SJSA1 (cell line): ENCODE measurements around the gene UNC13C. TPM values are rescaled to one million over a fixed set of nuclear protein-coding genes. Genes with fewer than 3 reads are reported as not detected.

Source experiments
- DNase-seq, 2 experiments: peaks; one replicate each; pipeline ENCODE4 v3.0.0-alpha.2; 2015 to 2020; ENCODE audit warnings: low spot score in 2 of 2, low read depth in 1 of 2
- H3K27ac ChIP-seq: fragments of 250-450 bp; sonication (Bioruptor Pico); 2 replicates; pipeline ENCODE4 v1.5.1; 2020; ENCODE audit warnings: mild to moderate bottlenecking, moderate library complexity
- H3K27me3 ChIP-seq: fragments of 250-450 bp; sonication (Bioruptor Pico); replicated peaks from 2 replicates; pipeline ENCODE4 v1.5.1; 2020; ENCODE audit warnings: mild to moderate bottlenecking, moderate library complexity
- H3K36me3 ChIP-seq: fragments of 250-450 bp; sonication (Bioruptor Pico); 2 replicates; pipeline ENCODE4 v1.5.1; 2020; ENCODE audit warnings: mild to moderate bottlenecking
- H3K4me1 ChIP-seq: fragments of 250-450 bp; sonication (Bioruptor Pico); replicated peaks from 2 replicates; pipeline ENCODE4 v1.6.1; 2021; ENCODE audit warnings: mild to moderate bottlenecking
- H3K4me3 ChIP-seq: fragments of 250-450 bp; sonication (Bioruptor Pico); 2 replicates; pipeline ENCODE4 v1.5.1; 2020; ENCODE audit warnings: mild to moderate bottlenecking
- H3K9me3 ChIP-seq: fragments of 250-450 bp; sonication (Bioruptor Pico); replicated peaks from 2 replicates; pipeline ENCODE4 v1.5.1; 2020; ENCODE audit warnings: mild to moderate bottlenecking
- total RNA-seq: library from RNA; depleted of rRNA; stranded (reverse); fragments of >200 nt; shearing (Covaris generic); gene quantifications from 2 replicates; pipeline ENCODE4 v1.2.3, GENCODE V29; 2014

Gene UNC13C
- total RNA-seq, 1 experiment from 2014 or later: not detected

- no peaks in the 10 kb centered on the region for H3K27me3 ChIP-seq
- no peak for DNase-seq
- no peaks in the 10 kb centered on the region for H3K4me1 ChIP-seq
- H3K36me3 ChIP-seq: no peaks in the 10 kb centered on the region
- H3K4me3 ChIP-seq: no peak overlapping the region
- H3K9me3 ChIP-seq: 0 out of 2 replicates have a peak, but pooled peaks cover 1% of the 10 kb centered on the region
- no peak overlapping the region for H3K27ac ChIP-seq
Observed at GRCh38 chr15:54033869-54034458, 55.7 kb downstream of the UNC13C start.

DNA sequence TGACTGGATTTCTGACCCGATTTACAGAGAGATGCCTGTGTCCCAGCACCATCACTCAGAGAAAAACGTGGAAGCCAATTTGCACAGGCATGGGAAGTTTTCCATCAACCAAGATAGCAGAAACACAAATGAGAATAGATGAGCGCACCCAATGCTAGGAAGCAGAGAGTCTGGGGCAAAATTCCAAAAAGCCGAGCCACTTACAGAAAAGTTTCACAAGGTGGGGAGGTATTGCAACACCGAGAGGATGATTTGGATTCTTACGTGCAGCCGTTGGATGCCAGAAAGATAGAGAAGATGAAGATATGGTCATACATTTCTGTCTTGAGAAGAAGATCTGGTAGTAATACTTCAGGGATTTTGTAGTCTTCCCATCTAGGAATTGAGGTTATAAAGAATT is 57.4 kb downstream of the UNC13C start:
- no peak overlapping the region for H3K27ac ChIP-seq
- no peaks in the 10 kb centered on the region for H3K9me3 ChIP-seq
- no peaks in the 10 kb centered on the region for H3K4me1 ChIP-seq
- H3K27me3 ChIP-seq: no peaks in the 10 kb centered on the region
- no peak overlapping the region for H3K4me3 ChIP-seq
- DNase-seq: no peak
- H3K36me3 ChIP-seq: no peaks in the 10 kb centered on the region

DNA sequence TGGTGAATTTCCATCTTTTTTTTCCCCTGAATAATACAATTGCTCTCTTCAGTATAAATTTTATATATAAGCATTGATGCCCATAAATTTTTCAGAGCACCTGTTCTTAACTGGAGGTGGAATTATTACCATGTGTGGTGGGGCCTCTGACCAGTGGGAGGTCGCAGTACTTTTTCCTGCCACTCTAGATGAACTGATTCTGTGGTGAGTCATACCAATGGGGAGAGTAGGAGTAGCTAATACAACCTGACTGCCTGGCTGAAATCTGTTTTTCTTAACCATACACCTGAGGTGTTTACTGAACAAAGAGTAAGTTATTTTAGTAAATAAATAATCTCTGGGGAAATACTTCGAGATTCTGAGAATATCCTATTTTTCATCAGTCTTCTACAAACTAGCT is 67.2 kb downstream of the UNC13C start:
- Histone ChIP-seq H3K36me3 (no peaks in the 10 kb centered on the region), H3K27me3 (no peaks in the 10 kb centered on the region), H3K9me3 (peaks cover 3% of the 10 kb centered on the region; the same call in 1 of the 2 replicates), H3K27ac (no peak overlapping the region), H3K4me3 (no peak overlapping the region), H3K4me1 (no peaks in the 10 kb centered on the region)
- no peak for DNase-seq

DNA sequence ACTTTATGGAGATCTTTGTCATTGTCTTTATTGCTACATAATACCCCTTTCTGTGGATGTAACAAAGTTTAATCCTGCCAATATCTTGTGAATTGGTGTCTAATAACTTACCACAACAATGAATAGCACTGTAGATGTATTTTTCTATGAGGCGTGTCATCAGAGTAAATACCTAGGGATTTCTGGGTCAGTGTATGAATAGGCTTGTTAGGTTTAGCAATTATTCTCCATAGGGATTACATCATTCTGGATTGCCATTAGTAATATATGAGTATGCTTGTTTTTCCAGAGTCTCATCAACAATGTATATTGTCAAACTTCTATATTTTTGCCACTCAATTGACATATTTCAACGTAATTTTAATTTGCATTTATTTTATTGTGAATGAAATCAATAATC is 67.9 kb downstream of the UNC13C start:
- Histone ChIP-seq H3K9me3 (peaks cover 3% of the 10 kb centered on the region; the same call in 1 of the 2 replicates), H3K27ac (no peak overlapping the region), H3K36me3 (no peaks in the 10 kb centered on the region), H3K27me3 (no peaks in the 10 kb centered on the region), H3K4me3 (no peak overlapping the region), H3K4me1 (no peaks in the 10 kb centered on the region)
- DNase-seq: no peak

DNA sequence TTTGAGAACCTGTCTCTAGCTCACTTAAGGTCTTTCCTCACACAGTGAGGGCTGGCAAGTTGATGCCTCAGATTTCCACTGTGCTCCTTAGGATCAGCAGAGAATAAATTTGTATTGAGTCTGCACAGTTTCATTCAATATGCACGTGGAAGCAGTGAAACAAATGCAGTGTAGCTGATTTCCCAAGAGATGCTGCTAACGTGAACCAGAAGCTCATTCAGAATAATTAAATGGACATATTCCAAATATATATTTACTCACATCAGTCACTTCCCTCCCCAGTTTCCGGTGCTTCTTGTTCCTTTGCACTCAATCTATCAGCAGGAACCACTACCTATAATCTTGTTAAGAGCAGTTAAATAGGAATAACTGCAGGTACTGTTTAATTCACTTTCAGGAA is 86.1 kb downstream of the UNC13C start:
- H3K4me1 ChIP-seq: no peaks in the 10 kb centered on the region
- no peak for DNase-seq
- H3K9me3 ChIP-seq: no peaks in the 10 kb centered on the region
- H3K27me3 ChIP-seq: no peaks in the 10 kb centered on the region
- no peak overlapping the region for H3K4me3 ChIP-seq
- H3K36me3 ChIP-seq: no peaks in the 10 kb centered on the region
- H3K27ac ChIP-seq: no peak overlapping the region

DNA sequence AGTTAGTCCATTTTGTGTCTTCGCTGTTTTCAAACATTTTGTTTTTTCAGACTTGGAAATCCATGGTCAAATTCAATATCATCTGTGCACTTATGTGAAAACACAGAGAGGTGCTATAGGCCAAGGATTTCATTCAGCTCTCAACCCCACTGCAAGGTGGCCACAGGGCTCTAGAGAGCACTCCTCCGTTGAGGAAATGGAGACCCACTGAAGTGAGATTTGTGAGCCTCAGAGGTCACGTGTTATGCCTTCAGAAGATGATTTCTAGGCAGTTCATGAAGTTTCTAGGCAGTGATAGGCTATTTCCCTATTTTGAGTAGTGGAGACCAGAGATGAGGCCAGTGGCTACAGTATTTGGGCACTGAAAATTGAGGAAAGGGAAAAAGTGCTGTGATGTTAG is 88.2 kb downstream of the UNC13C start:
- Histone ChIP-seq H3K9me3 (no peaks in the 10 kb centered on the region), H3K27me3 (no peaks in the 10 kb centered on the region), H3K36me3 (no peaks in the 10 kb centered on the region), H3K4me3 (no peak overlapping the region), H3K27ac (no peak overlapping the region), H3K4me1 (no peaks in the 10 kb centered on the region)
- DNase-seq: no peak

DNA sequence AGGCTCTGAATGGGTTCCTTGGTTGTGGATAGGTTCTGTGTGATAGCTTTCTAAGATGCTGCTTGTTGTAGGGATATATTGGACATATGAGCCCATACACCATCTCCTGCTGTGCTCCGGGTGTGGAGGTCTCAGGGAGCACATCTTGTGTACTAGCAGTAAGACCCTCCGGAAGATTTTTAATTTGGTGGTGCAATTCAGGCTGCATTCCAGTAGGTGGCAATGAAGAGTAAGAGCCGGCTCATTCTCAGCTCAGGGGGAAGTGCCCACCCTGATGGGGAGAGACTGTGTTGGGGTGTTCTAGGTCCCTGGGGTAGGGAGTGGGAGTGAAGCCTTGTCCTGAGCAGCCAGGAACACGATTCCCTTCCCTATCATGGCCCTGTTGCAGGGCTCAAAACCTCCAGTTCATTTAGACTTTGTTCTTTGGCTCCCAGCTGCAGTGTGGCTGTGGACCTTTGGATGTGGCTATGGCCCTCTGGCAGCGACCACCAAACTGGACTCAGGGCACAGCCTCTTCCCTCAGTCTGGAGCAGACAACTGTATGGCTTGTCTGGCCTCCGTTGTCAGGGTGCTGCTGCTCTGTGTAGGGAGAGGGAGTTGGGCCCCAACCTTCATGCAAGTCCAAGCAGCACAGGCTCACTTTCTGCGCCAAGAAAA is 104.7 kb downstream of the UNC13C start:
- DNase-seq: no peak
- H3K4me3 ChIP-seq: no peak overlapping the region

DNA sequence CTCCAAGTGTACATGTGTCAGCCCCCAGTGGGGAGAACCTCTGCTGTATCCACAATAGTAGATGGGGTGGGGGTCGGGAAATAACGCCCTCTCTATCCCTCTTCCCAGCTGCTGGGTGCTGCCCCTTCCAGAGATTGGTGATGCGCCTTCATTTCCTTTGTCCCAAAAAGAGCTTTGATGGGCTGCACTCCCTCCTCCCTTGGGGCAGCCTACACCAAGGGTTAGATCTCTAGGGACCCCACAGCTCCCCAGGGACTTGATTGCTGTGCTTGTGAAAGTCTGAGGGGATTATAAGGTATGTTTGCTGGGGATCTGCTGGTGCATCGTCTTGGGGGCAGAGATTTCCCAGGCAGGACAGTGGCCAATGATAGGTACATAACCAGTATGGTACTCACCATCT is 105.3 kb downstream of the UNC13C start:
- DNase-seq: no peak
- H3K4me1 ChIP-seq: no peaks in the 10 kb centered on the region
- no peaks in the 10 kb centered on the region; the same call in 1 of the 2 replicates for H3K9me3 ChIP-seq
- no peaks in the 10 kb centered on the region for H3K36me3 ChIP-seq
- H3K27ac ChIP-seq: no peak overlapping the region
- H3K4me3 ChIP-seq: no peak overlapping the region
- H3K27me3 ChIP-seq: no peaks in the 10 kb centered on the region

More for the DNA sequence above, 104.7 kb downstream of the UNC13C start:
- no peaks in the 10 kb centered on the region for H3K27me3 ChIP-seq
- H3K36me3 ChIP-seq: no peaks in the 10 kb centered on the region
- no peaks in the 10 kb centered on the region for H3K4me1 ChIP-seq
- no peak overlapping the region for H3K27ac ChIP-seq
- no peaks in the 10 kb centered on the region; the same call in 1 of the 2 replicates for H3K9me3 ChIP-seq

- DNase-seq: no peak
- Histone ChIP-seq H3K27ac (no peak overlapping the region), H3K9me3 (no peaks in the 10 kb centered on the region; the same call in 1 of the 2 replicates), H3K4me3 (no peak overlapping the region), H3K4me1 (no peaks in the 10 kb centered on the region), H3K36me3 (no peaks in the 10 kb centered on the region), H3K27me3 (no peaks in the 10 kb centered on the region)
Observed at GRCh38 chr15:54083991-54084390, 105.8 kb downstream of the UNC13C start.

DNA sequence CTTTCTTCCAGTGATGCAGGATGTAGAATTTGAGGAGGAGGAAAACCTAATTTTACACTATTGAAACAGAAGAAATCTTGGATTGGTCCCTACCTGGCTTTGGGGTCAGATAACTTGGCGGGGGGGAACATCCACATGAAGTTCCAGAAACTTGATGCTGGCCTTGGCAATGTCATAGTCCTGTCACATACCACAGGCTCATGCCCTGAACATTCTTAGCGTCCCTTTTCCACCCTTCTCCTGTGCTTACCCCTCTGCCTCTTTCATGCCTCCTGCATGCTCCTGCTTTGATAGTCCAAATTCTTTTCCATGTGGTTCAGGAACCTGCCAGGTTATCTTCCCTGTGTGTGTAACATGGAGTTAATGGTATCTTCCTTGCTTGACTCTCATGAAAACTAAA is 110.6 kb downstream of the UNC13C start:
- DNase-seq: no peak
- H3K27ac ChIP-seq: no peak overlapping the region
- no peak overlapping the region for H3K4me3 ChIP-seq
- H3K27me3 ChIP-seq: no peaks in the 10 kb centered on the region
- H3K4me1 ChIP-seq: no peaks in the 10 kb centered on the region
- no peaks in the 10 kb centered on the region for H3K9me3 ChIP-seq
- no peaks in the 10 kb centered on the region for H3K36me3 ChIP-seq

- Histone ChIP-seq H3K4me3 (no peak overlapping the region), H3K27ac (no peak overlapping the region), H3K4me1 (no peaks in the 10 kb centered on the region), H3K36me3 (no peaks in the 10 kb centered on the region), H3K9me3 (no peaks in the 10 kb centered on the region), H3K27me3 (no peaks in the 10 kb centered on the region)
- no peak for DNase-seq
Observed at GRCh38 chr15:54089776-54090175, 111.5 kb downstream of the UNC13C start.

DNA sequence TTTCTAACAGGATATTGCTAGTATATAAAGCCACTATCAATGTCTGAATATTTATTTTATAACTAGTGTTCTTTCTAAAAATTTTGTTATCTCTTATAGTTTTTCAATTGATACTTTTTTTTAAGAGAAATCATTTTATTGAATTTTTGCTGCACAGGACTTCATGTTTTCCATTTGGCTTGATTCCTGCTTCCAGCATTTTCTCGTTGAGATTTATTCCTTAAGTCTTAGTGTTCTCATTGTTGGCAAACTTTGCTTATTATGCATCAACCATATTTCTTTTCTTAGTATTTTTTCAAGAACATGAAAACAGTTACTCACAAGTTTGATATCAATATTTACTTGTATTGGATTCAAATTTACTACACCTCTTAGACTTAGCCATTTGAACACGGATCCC is 113.4 kb downstream of the UNC13C start:
- Histone ChIP-seq H3K27me3 (no peaks in the 10 kb centered on the region), H3K27ac (no peak overlapping the region)

DNA sequence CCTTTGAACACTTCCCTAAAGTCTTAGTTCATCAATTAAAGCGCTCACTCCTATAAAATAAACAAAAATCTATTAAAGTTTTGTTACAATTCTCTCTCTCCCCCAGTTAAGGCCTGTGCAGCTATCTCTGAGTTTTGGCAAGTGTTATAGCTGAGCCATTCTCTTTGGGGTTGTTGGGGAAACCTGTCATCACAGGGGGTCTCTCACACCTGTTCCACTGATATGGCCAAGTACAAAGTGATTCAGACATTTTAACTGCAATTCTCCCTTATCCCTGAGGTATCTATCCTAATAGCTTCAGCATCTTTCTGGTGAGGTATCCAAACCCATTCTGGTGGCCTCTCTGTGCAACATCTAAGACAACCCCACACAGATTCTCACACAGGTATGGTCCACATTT is 116.4 kb downstream of the UNC13C start:
- Histone ChIP-seq H3K27me3 (no peaks in the 10 kb centered on the region; the same call in 1 of the 2 replicates), H3K27ac (no peak overlapping the region), H3K9me3 (no peaks in the 10 kb centered on the region; the same call in 1 of the 2 replicates)

More for the DNA sequence above, 113.4 kb downstream of the UNC13C start:
- Histone ChIP-seq H3K9me3 (no peaks in the 10 kb centered on the region; the same call in 1 of the 2 replicates), H3K36me3 (no peaks in the 10 kb centered on the region), H3K4me3 (no peak overlapping the region), H3K4me1 (no peaks in the 10 kb centered on the region)
- no peak for DNase-seq

GRCh38 chr15:54097019-54097418 is 118.8 kb downstream of the UNC13C start:
- no peak overlapping the region for H3K4me3 ChIP-seq
- H3K36me3 ChIP-seq: no peaks in the 10 kb centered on the region
- no peaks in the 10 kb centered on the region; the same call in 1 of the 2 replicates for H3K9me3 ChIP-seq
- no peak for DNase-seq
- H3K27ac ChIP-seq: no peak overlapping the region
- no peaks in the 10 kb centered on the region for H3K4me1 ChIP-seq
- H3K27me3 ChIP-seq: no peaks in the 10 kb centered on the region; the same call in 1 of the 2 replicates

More for the DNA sequence above, 116.4 kb downstream of the UNC13C start:
- Histone ChIP-seq H3K4me1 (no peaks in the 10 kb centered on the region), H3K4me3 (no peak overlapping the region), H3K36me3 (no peaks in the 10 kb centered on the region)
- DNase-seq: no peak
